ENCODE data around the gene ZNF91.
"Not testable (repeated sequence)": the region's sequence is repeated elsewhere in the genome, so short reads cannot be mapped to it uniquely, and the experiment has no call there.

The ZNF91 gene

DNA sequence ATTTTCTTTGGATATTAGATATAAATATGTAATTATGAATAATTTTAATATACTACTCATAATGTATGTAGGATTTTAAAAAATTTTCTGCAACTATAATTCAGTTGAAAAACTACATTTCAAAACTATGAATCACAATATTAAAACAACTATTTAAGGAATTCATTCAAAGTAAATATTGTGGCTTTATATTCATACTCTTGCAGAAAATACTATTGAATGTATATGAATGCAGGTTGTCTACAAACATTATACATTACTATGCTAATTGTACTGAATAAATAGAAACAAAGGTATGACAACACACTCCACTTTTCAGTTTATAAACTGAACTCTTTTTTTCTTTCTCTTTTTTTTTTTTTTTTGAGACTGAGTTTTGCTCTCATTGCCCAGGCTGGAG, 14.2 kb downstream of the ZNF91 start:
- H3K4me3 ChIP-seq (ENCODE audit: low read depth in 1 of 5, low read length in 5 of 5) = no peak overlapping the region
- peaks cover 30 to 50% (median 35%) of the 10 kb centered on the region in 5 donors for H3K36me3 ChIP-seq (ENCODE audit: control insufficient read depth in 5 of 5, insufficient read depth in 5 of 5, low read length in 5 of 5)
- H3K27ac ChIP-seq (ENCODE audit: low read depth, low read length) = no peak overlapping the region
- no peak overlapping the region for H3K9ac ChIP-seq (ENCODE audit: low read length in 5 of 5)
- H3K4me1 ChIP-seq (ENCODE audit: control insufficient read depth in 5 of 5, insufficient read depth in 5 of 5, low read length in 5 of 5) = no peaks in the 10 kb centered on the region
- no peaks in the 10 kb centered on the region for H3K27me3 ChIP-seq (ENCODE audit: control insufficient read depth in 5 of 5, insufficient read depth in 4 of 5, low read length in 5 of 5)
- peaks cover 3 to 48% (median 18%) of the 10 kb centered on the region in 5 donors for H3K9me3 ChIP-seq (ENCODE audit: control insufficient read depth in 5 of 5, low read length in 5 of 5)

DNA sequence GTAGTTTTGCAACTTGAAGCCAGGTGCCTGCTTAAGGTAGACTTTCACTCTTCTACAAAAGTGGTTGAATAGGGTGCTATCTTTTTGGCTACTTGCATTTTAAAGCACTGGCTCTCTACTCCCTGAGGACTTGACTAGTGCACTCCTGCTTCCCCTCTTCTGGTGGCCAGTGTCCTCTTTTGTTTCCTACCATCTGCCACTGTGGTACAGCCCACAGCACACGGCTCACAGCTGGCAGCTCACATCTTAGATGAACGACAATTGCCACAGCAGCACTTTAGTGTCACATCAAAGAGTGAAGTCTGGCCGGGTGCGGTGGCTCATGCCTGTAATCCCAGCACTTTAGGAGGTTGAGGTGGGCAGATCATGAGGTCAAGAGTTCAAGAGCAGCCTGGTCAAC, 15.6 kb downstream of the ZNF91 start:
- not testable (repeated sequence) for H3K4me3 ChIP-seq (ENCODE audit: low read depth in 1 of 5, low read length in 5 of 5); H3K9ac ChIP-seq (ENCODE audit: low read length in 5 of 5); H3K27ac ChIP-seq (ENCODE audit: low read depth, low read length); H3K27me3 ChIP-seq (ENCODE audit: control insufficient read depth in 5 of 5, insufficient read depth in 4 of 5, low read length in 5 of 5); H3K4me1 ChIP-seq (ENCODE audit: control insufficient read depth in 5 of 5, insufficient read depth in 5 of 5, low read length in 5 of 5)
- Histone ChIP-seq H3K9me3 (ENCODE audit: control insufficient read depth in 5 of 5, low read length in 5 of 5) (peaks cover 3 to 50% (median 16%) of the 10 kb centered on the region in 5 donors), H3K36me3 (ENCODE audit: control insufficient read depth in 5 of 5, insufficient read depth in 5 of 5, low read length in 5 of 5) (peaks cover 26 to 46% (median 32%) of the 10 kb centered on the region in 5 donors)

DNA sequence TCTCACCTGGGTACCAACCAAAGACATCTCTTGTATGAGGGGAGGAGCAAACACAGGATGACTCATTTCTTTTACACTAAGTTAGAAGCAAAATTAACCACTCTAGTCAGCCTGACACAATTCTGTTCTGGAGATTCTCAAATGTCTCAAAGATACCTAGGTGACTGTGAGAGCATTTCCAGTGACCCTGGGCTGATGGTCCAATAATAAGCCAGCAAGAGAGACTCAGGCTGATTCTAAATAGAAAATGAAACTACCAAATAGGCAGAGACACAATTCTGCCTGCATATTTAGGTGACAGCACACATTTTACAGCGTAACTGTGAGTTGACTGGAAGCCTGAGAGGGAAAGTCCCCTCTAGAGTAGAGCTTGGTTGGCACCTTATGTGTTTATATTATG, 16.3 kb downstream of the ZNF91 start:
- Histone ChIP-seq H3K27me3 (ENCODE audit: control insufficient read depth in 5 of 5, insufficient read depth in 4 of 5, low read length in 5 of 5) (no peaks in the 10 kb centered on the region), H3K9me3 (ENCODE audit: control insufficient read depth in 5 of 5, low read length in 5 of 5) (peaks cover 3 to 43% (median 13%) of the 10 kb centered on the region in 5 donors), H3K4me3 (ENCODE audit: low read depth in 1 of 5, low read length in 5 of 5) (no peak overlapping the region), H3K4me1 (ENCODE audit: control insufficient read depth in 5 of 5, insufficient read depth in 5 of 5, low read length in 5 of 5) (no peaks in the 10 kb centered on the region), H3K36me3 (ENCODE audit: control insufficient read depth in 5 of 5, insufficient read depth in 5 of 5, low read length in 5 of 5) (peaks cover 18 to 46% (median 27%) of the 10 kb centered on the region in 5 donors), H3K9ac (ENCODE audit: low read length in 5 of 5) (no peak overlapping the region), H3K27ac (ENCODE audit: low read depth, low read length) (no peak overlapping the region)

DNA sequence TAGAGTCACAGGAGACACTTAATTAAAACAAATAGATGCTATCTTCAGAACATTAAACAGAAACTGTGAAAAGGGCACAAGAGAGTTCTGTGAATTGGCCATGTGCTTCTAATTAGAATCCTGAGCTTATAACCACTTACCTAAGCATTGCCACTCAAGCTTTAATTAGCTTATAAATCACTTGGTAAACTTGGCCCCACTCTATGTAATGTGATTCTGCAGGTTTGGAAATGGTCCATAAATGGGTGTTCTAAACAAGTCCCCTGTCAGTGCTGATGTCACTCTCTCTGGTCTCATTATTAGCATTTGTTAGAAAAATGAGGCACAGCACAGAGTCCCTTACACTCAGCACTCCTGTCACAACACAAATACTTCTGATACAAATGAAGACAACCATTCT, 18.0 kb downstream of the ZNF91 start:
- Histone ChIP-seq H3K36me3 (ENCODE audit: control insufficient read depth in 5 of 5, insufficient read depth in 5 of 5, low read length in 5 of 5) (peaks cover 21 to 50% (median 30%) of the 10 kb centered on the region in 5 donors), H3K27ac (ENCODE audit: low read depth, low read length) (no peak overlapping the region), H3K9me3 (ENCODE audit: control insufficient read depth in 5 of 5, low read length in 5 of 5) (peaks cover under 1 to 36% (median 6%) of the 10 kb centered on the region in 5 donors), H3K4me3 (ENCODE audit: low read depth in 1 of 5, low read length in 5 of 5) (no peak overlapping the region), H3K4me1 (ENCODE audit: control insufficient read depth in 5 of 5, insufficient read depth in 5 of 5, low read length in 5 of 5) (no peaks in the 10 kb centered on the region), H3K27me3 (ENCODE audit: control insufficient read depth in 5 of 5, insufficient read depth in 4 of 5, low read length in 5 of 5) (no peaks in the 10 kb centered on the region), H3K9ac (ENCODE audit: low read length in 5 of 5) (no peak overlapping the region)

DNA sequence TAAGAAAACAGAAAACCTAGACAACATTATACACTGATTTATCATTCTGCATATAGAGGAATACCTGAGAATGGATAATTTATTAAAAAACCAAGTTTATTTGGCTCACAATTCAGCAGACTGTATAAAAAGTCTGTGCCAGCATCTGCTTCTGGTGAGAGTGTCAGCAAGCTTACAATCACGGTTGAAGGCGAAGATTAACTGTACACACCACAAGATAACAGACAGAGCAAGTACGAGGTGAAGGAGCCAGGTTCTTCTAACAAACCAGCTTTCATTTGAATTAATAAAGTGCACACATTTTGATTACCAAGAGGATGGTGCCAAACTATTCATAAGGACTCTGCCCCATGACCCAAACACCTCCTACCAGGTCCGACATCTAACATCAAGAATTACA, 28.8 kb downstream of the ZNF91 start:
- Histone ChIP-seq H3K27me3 (ENCODE audit: control insufficient read depth in 5 of 5, insufficient read depth in 4 of 5, low read length in 5 of 5) (no peaks in the 10 kb centered on the region), H3K4me3 (ENCODE audit: low read depth in 1 of 5, low read length in 5 of 5) (peak overlapping the region in 4 of 5 donors; percentile 31 to 51 (median 42)), H3K36me3 (ENCODE audit: control insufficient read depth in 5 of 5, insufficient read depth in 5 of 5, low read length in 5 of 5) (peaks cover 27 to 59% (median 48%) of the 10 kb centered on the region in 5 donors), H3K4me1 (ENCODE audit: control insufficient read depth in 5 of 5, insufficient read depth in 5 of 5, low read length in 5 of 5) (no peaks in the 10 kb centered on the region), H3K27ac (ENCODE audit: low read depth, low read length) (no peak overlapping the region), H3K9ac (ENCODE audit: low read length in 5 of 5) (no peak overlapping the region), H3K9me3 (ENCODE audit: control insufficient read depth in 5 of 5, low read length in 5 of 5) (peaks cover 26 to 66% (median 45%) of the 10 kb centered on the region in 5 donors)

DNA sequence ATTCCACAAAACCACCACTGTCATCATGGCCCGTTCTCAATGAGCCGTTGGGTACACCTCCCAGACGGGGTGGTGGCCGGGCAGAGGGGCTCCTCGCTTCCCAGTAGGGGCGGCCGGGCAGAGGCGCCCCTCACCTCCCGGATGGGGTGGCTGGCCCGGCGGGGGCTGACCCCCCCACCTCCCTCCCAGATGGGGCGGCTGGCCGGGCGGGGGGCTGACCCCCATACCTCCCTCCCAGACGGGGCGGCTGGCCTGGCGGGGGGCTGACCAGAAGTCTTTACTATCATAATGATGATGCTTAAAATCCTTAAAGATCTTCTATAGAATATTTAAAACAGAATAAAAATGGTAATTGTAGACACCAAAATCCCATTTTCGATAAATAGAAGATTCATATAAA, 29.2 kb downstream of the ZNF91 start:
- Histone ChIP-seq H3K36me3 (ENCODE audit: control insufficient read depth in 5 of 5, insufficient read depth in 5 of 5, low read length in 5 of 5) (peaks cover 27 to 55% (median 44%) of the 10 kb centered on the region in 5 donors), H3K4me3 (ENCODE audit: low read depth in 1 of 5, low read length in 5 of 5) (peak overlapping the region in 1 of 5 donors; percentile 51), H3K9me3 (ENCODE audit: control insufficient read depth in 5 of 5, low read length in 5 of 5) (peaks cover 28 to 67% (median 48%) of the 10 kb centered on the region in 5 donors)
- H3K27me3 ChIP-seq (ENCODE audit: control insufficient read depth in 5 of 5, insufficient read depth in 4 of 5, low read length in 5 of 5); H3K27ac ChIP-seq (ENCODE audit: low read depth, low read length); H3K9ac ChIP-seq (ENCODE audit: low read length in 5 of 5); H3K4me1 ChIP-seq (ENCODE audit: control insufficient read depth in 5 of 5, insufficient read depth in 5 of 5, low read length in 5 of 5): not testable (repeated sequence)

DNA sequence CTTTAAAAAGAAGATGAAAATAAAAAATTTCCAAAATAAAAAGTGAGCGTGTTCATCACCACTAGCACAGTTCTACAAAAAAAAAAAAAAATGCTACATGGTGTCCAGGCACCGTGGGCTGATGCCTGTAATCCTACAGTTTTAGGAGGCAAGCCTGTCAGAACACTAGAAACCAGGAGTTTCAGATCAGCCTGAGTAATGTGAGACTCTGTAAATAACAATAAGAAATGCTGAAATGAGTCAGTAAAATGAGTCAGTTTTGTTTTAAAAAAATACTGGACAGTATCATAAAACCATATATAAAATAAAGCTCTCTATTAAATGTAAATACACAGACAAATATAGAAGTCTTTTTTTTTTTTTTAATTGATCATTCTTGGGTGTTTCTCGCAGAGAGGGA, 30.0 kb downstream of the ZNF91 start:
- Histone ChIP-seq H3K36me3 (ENCODE audit: control insufficient read depth in 5 of 5, insufficient read depth in 5 of 5, low read length in 5 of 5) (peaks cover 19 to 47% (median 41%) of the 10 kb centered on the region in 5 donors), H3K4me1 (ENCODE audit: control insufficient read depth in 5 of 5, insufficient read depth in 5 of 5, low read length in 5 of 5) (no peaks in the 10 kb centered on the region), H3K4me3 (ENCODE audit: low read depth in 1 of 5, low read length in 5 of 5) (no peak overlapping the region), H3K9me3 (ENCODE audit: control insufficient read depth in 5 of 5, low read length in 5 of 5) (peaks cover 28 to 66% (median 50%) of the 10 kb centered on the region in 5 donors), H3K27ac (ENCODE audit: low read depth, low read length) (no peak overlapping the region), H3K9ac (ENCODE audit: low read length in 5 of 5) (no peak overlapping the region), H3K27me3 (ENCODE audit: control insufficient read depth in 5 of 5, insufficient read depth in 4 of 5, low read length in 5 of 5) (no peaks in the 10 kb centered on the region)

DNA sequence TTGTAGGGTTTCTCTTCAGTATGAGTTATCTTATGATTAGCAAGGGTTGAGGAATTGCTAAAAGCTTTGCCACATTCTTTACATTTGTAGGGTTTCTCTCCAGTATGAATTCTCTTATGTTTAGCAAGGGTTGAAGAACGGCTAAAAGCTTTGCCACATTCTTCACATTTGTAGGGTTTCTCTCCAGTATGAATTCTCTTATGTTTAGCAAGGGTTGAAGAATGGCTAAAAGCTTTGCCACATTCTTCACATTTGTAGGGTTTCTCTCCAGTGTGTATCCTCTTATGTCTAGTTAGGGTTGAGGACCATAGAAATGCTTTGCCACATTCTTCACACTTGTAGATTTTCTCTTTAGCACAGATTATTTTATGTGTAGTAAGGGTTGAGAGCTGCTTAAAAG, 33.4 kb downstream of the ZNF91 start:
- not testable (repeated sequence) for H3K9ac ChIP-seq (ENCODE audit: low read length in 5 of 5); H3K27ac ChIP-seq (ENCODE audit: low read depth, low read length); H3K4me1 ChIP-seq (ENCODE audit: control insufficient read depth in 5 of 5, insufficient read depth in 5 of 5, low read length in 5 of 5); H3K27me3 ChIP-seq (ENCODE audit: control insufficient read depth in 5 of 5, insufficient read depth in 4 of 5, low read length in 5 of 5)
- Histone ChIP-seq H3K9me3 (ENCODE audit: control insufficient read depth in 5 of 5, low read length in 5 of 5) (peaks cover 40 to 83% (median 66%) of the 10 kb centered on the region in 5 donors), H3K36me3 (ENCODE audit: control insufficient read depth in 5 of 5, insufficient read depth in 5 of 5, low read length in 5 of 5) (peaks cover 16 to 34% (median 29%) of the 10 kb centered on the region in 5 donors), H3K4me3 (ENCODE audit: low read depth in 1 of 5, low read length in 5 of 5) (peak overlapping the region in 4 of 5 donors; percentile 35 to 55 (median 50))

DNA sequence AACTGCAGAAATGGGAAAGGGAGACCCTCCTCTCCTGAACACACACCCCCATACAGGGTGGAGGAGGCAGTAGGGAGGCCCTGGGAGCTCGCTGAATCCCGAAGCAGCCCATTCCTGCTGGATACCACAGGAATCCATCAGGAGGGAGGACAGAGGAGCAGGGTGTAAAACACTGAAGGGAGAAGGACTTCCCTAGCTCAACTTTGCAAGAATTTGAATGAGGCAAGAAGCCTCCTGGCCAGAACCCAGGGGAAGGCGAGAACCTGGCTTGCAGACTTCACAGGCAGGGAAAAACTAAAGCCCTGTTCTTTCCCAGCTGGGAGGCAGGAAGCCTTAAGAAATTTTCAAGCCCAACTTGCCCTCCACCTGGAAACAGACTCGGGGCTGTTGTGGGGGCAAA, 43.5 kb downstream of the ZNF91 start:
- H3K36me3 ChIP-seq (ENCODE audit: control insufficient read depth in 5 of 5, insufficient read depth in 5 of 5, low read length in 5 of 5) = peaks cover 5 to 45% (median 18%) of the 10 kb centered on the region in 5 donors
- H3K27ac ChIP-seq (ENCODE audit: low read depth, low read length) = no peak overlapping the region
- H3K27me3 ChIP-seq (ENCODE audit: control insufficient read depth in 5 of 5, insufficient read depth in 4 of 5, low read length in 5 of 5) = no peaks in the 10 kb centered on the region
- no peak overlapping the region for H3K9ac ChIP-seq (ENCODE audit: low read length in 5 of 5)
- peak overlapping the region; percentile 21 to 64 (median 50) for H3K4me3 ChIP-seq (ENCODE audit: low read depth in 1 of 5, low read length in 5 of 5)
- no peaks in the 10 kb centered on the region for H3K4me1 ChIP-seq (ENCODE audit: control insufficient read depth in 5 of 5, insufficient read depth in 5 of 5, low read length in 5 of 5)
- peaks cover 56 to 93% (median 87%) of the 10 kb centered on the region in 5 donors for H3K9me3 ChIP-seq (ENCODE audit: control insufficient read depth in 5 of 5, low read length in 5 of 5)

DNA sequence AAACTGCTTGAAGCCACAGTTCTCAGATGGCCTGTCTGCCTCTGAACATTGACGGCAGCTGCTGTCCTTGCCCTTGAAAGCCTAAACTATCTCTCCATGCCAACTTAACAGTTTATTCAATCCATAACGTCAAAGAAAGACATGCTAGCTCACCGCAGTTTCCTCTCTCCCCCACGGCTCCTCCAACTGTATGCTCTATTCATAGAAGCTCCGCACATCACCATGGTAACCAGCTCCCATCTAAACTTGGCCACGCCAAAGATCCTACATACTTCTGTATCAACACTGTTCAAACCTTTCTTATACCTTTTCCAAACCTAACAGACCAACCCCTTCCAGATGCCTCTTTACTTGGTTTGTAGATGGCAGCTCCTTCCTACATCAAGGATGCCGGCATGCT, 48.6 kb downstream of the ZNF91 start:
- no peaks in the 10 kb centered on the region for H3K4me1 ChIP-seq (ENCODE audit: control insufficient read depth in 5 of 5, insufficient read depth in 5 of 5, low read length in 5 of 5)
- H3K4me3 ChIP-seq (ENCODE audit: low read depth in 1 of 5, low read length in 5 of 5) = peak overlapping the region in 4 of 5 donors; percentile 42 to 66 (median 50)
- peaks cover 18 to 53% (median 20%) of the 10 kb centered on the region in 5 donors for H3K36me3 ChIP-seq (ENCODE audit: control insufficient read depth in 5 of 5, insufficient read depth in 5 of 5, low read length in 5 of 5)
- H3K9me3 ChIP-seq (ENCODE audit: control insufficient read depth in 5 of 5, low read length in 5 of 5) = peaks cover 59 to 95% (median 87%) of the 10 kb centered on the region in 5 donors
- H3K27ac ChIP-seq (ENCODE audit: low read depth, low read length) = no peak overlapping the region
- H3K9ac ChIP-seq (ENCODE audit: low read length in 5 of 5) = no peak overlapping the region
- no peaks in the 10 kb centered on the region for H3K27me3 ChIP-seq (ENCODE audit: control insufficient read depth in 5 of 5, insufficient read depth in 4 of 5, low read length in 5 of 5)

Measured in subcutaneous abdominal adipose tissue (tissue), 5 donors.